ENCODE results near the gene ITGA8.

DNA sequence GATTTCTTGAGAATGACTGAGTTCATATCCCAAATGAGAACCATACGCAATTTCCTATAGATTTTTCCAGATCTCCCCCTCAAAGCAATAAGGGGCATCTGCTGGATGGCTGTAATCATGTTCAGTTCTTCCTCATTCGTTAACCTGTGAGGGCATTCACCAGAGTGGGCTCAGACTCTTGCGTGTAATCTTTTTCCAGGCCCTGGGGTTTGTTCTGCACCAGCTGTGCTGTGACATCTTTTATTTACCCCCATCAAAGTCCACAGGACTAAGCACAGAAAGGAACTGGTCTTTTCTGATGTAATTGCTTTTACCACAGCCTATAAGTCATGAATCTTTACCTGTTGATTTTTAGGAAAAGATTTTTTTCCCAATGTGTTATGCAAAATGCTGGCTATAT lies 27.9 kb upstream of the ITGA8 start:
- TF ChIP-seq, protein P1, sequence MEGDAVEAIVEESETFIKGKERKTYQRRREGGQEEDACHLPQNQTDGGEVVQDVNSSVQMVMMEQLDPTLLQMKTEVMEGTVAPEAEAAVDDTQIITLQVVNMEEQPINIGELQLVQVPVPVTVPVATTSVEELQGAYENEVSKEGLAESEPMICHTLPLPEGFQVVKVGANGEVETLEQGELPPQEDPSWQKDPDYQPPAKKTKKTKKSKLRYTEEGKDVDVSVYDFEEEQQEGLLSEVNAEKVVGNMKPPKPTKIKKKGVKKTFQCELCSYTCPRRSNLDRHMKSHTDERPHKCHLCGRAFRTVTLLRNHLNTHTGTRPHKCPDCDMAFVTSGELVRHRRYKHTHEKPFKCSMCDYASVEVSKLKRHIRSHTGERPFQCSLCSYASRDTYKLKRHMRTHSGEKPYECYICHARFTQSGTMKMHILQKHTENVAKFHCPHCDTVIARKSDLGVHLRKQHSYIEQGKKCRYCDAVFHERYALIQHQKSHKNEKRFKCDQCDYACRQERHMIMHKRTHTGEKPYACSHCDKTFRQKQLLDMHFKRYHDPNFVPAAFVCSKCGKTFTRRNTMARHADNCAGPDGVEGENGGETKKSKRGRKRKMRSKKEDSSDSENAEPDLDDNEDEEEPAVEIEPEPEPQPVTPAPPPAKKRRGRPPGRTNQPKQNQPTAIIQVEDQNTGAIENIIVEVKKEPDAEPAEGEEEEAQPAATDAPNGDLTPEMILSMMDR (IDR thresholded peaks at IDR 0.05) = no peak
- no peak for TF ChIP-seq EZH2 (IDR thresholded peaks at IDR 0.05; ENCODE audit: borderline replicate concordance, insufficient read depth, low read depth, low read length, poor library complexity, severe bottlenecking)
